A549 (cell line): ENCODE measurements around the gene MAGI2.

Experiments
- EP300 ChIP-seq, 2 experiments: fragments of >200 bp; sonication (Bioruptor Twin); formaldehyde crosslinking; IDR thresholded peaks; 2 replicates in 1 of 2; 3 replicates in 1 of 2; pipeline ENCODE4 v1.6.1; 2016 to 2017
- ESRRA ChIP-seq: fragments of 150-350 bp; IDR thresholded peaks from 2 replicates; pipeline ENCODE4 v1.6.1; 2014; ENCODE audit warnings: mild to moderate bottlenecking, low read length, borderline replicate concordance
- JUN ChIP-seq, 2 experiments: fragments of >200 bp; sonication (Bioruptor Twin); formaldehyde crosslinking; IDR thresholded peaks; 2 replicates in 1 of 2; 3 replicates in 1 of 2; pipeline ENCODE4 v1.6.1; 2016 to 2017
- JUNB ChIP-seq: fragments of >200 bp; sonication (Bioruptor Twin); formaldehyde crosslinking; IDR thresholded peaks from 2 replicates; pipeline ENCODE4 v1.6.1; 2016
- NPAS2 ChIP-seq: fragments of 250-450 bp; sonication (Bioruptor Pico); IDR thresholded peaks from 2 replicates; pipeline ENCODE4 v1.8.0; 2022; ENCODE audit warnings: mild to moderate bottlenecking, moderate library complexity, borderline replicate concordance
- POLR2AphosphoS2 ChIP-seq: conservative IDR thresholded peaks from 2 replicates; pipeline ENCODE4 v1.6.1; 2012; ENCODE audit warnings: low read length, improper control_type of control experiment, inconsistent platforms
- TP53 ChIP-seq: fragments of 250-450 bp; sonication (Bioruptor Pico); IDR thresholded peaks from 2 replicates; pipeline ENCODE4 v1.5.0; 2021; ENCODE audit warnings: mild to moderate bottlenecking, moderate library complexity
- TF ChIP-seq, protein P1 (sequence below): fragments of >200 bp; sonication (Bioruptor Twin); formaldehyde crosslinking; IDR thresholded peaks from 3 replicates; pipeline ENCODE4 v1.5.1; 2016
- TF ChIP-seq, protein P2 (sequence below): IDR thresholded peaks from 2 replicates; pipeline ENCODE4 v1.6.1; 2012

GRCh38 chr7:78543976-78544375 lies 909.5 kb downstream of the MAGI2 start:
- TF ChIP-seq TP53 (CRISPR knock-in tag) (no peak), JUNB (no peak), POLR2AphosphoS2 (no peak), JUN (IDR thresholded peaks at IDR 0.05) (no peak), EP300 (IDR thresholded peaks at IDR 0.05) (no peak), NPAS2 (CRISPR knock-in tag) (no peak), ESRRA (no peak)
- TF ChIP-seq, protein P1, sequence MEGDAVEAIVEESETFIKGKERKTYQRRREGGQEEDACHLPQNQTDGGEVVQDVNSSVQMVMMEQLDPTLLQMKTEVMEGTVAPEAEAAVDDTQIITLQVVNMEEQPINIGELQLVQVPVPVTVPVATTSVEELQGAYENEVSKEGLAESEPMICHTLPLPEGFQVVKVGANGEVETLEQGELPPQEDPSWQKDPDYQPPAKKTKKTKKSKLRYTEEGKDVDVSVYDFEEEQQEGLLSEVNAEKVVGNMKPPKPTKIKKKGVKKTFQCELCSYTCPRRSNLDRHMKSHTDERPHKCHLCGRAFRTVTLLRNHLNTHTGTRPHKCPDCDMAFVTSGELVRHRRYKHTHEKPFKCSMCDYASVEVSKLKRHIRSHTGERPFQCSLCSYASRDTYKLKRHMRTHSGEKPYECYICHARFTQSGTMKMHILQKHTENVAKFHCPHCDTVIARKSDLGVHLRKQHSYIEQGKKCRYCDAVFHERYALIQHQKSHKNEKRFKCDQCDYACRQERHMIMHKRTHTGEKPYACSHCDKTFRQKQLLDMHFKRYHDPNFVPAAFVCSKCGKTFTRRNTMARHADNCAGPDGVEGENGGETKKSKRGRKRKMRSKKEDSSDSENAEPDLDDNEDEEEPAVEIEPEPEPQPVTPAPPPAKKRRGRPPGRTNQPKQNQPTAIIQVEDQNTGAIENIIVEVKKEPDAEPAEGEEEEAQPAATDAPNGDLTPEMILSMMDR: no peak
- TF ChIP-seq, protein P2, sequence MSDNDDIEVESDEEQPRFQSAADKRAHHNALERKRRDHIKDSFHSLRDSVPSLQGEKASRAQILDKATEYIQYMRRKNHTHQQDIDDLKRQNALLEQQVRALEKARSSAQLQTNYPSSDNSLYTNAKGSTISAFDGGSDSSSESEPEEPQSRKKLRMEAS: no peak
